Globus pallidus (tissue), 1 donor: ENCODE results near the gene TTC7B.

ENCODE experiments used
- DNase-seq: peaks from one replicate; pipeline ENCODE4 v3.0.0-alpha.2; 2015; ENCODE audit warnings: low spot score

The TTC7B gene

GRCh38 chr14:90703841-90704737, 112.1 kb downstream of the TTC7B start:
- DNase-seq = no peak

- DNase-seq = no peak
Observed at GRCh38 chr14:90700933-90701776, 115.1 kb downstream of the TTC7B start.

- DNase-seq = no peak
Observed at GRCh38 chr14:90699016-90699415, 117.2 kb downstream of the TTC7B start.

GRCh38 chr14:90698379-90698869, 117.8 kb downstream of the TTC7B start:
- peak; percentile 86 for DNase-seq

- peak; percentile 93 for DNase-seq
Observed at GRCh38 chr14:90697577-90698206, 118.5 kb downstream of the TTC7B start.

- DNase-seq = peak; percentile 31
Observed at GRCh38 chr14:90697132-90697531, 119.1 kb downstream of the TTC7B start.

GRCh38 chr14:90696720-90697119, 119.5 kb downstream of the TTC7B start:
- DNase-seq = no peak

GRCh38 chr14:90695997-90696660, 120.1 kb downstream of the TTC7B start:
- no peak for DNase-seq

GRCh38 chr14:90693413-90693812, 122.8 kb downstream of the TTC7B start:
- no peak for DNase-seq

GRCh38 chr14:90692826-90693225, 123.4 kb downstream of the TTC7B start:
- DNase-seq = no peak

- DNase-seq = no peak
Observed at GRCh38 chr14:90692061-90692460, 124.2 kb downstream of the TTC7B start.

- no peak for DNase-seq
Observed at GRCh38 chr14:90691627-90692026, 124.6 kb downstream of the TTC7B start.

GRCh38 chr14:90687680-90688079, 128.6 kb downstream of the TTC7B start:
- DNase-seq = no peak

- no peak for DNase-seq
Observed at GRCh38 chr14:90682615-90683014, 133.6 kb downstream of the TTC7B start.

- no peak for DNase-seq
Observed at GRCh38 chr14:90681929-90682328, 134.3 kb downstream of the TTC7B start.

GRCh38 chr14:90678846-90679362, 137.3 kb downstream of the TTC7B start:
- DNase-seq = no peak

GRCh38 chr14:90678420-90678819, 137.8 kb downstream of the TTC7B start:
- DNase-seq = no peak

GRCh38 chr14:90677484-90678050, 138.7 kb downstream of the TTC7B start:
- DNase-seq = no peak

- no peak for DNase-seq
Observed at GRCh38 chr14:90676912-90677311, 139.3 kb downstream of the TTC7B start.

- DNase-seq = no peak
Observed at GRCh38 chr14:90676356-90676755, 139.9 kb downstream of the TTC7B start.

GRCh38 chr14:90675399-90675798, 140.8 kb downstream of the TTC7B start:
- DNase-seq = no peak
